GM19438 (cell line): Measurements from ENCODE around the gene MAPKBP1.

Experiments used
- ATAC-seq: cut with Tn5 transposase; IDR thresholded peaks from one replicate; pipeline ENCODE4 v1.9.1; 2021; ENCODE audit warnings: low read depth; ENCODE audit not compliant: unreplicated experiment

The MAPKBP1 gene

GRCh38 chr15:41862515-41863116 lies 88.3 kb downstream of the MAPKBP1 start:
- ATAC-seq, result no peak

- ATAC-seq, result no peak
These were observed 91.3 kb downstream of the MAPKBP1 start for GRCh38 chr15:41865490-41866055.

- ATAC-seq, result no peak
These were observed 92.0 kb downstream of the MAPKBP1 start for GRCh38 chr15:41866263-41866703.

- ATAC-seq, result no peak
These were observed 92.7 kb downstream of the MAPKBP1 start for GRCh38 chr15:41866872-41867579.

- no peak for ATAC-seq
These were observed 94.0 kb downstream of the MAPKBP1 start for GRCh38 chr15:41868321-41868720.

- ATAC-seq, result no peak
These were observed 95.7 kb downstream of the MAPKBP1 start for GRCh38 chr15:41869770-41870688.

GRCh38 chr15:41870689-41871081 lies 96.4 kb downstream of the MAPKBP1 start:
- no peak for ATAC-seq

- ATAC-seq, result no peak
These were observed 97.1 kb downstream of the MAPKBP1 start for GRCh38 chr15:41871175-41871905.

GRCh38 chr15:41872166-41872747 lies 98.0 kb downstream of the MAPKBP1 start:
- no peak for ATAC-seq

GRCh38 chr15:41873711-41874110 lies 99.4 kb downstream of the MAPKBP1 start:
- ATAC-seq, result no peak

GRCh38 chr15:41874736-41875135 lies 100.5 kb downstream of the MAPKBP1 start:
- no peak for ATAC-seq

- ATAC-seq, result no peak
These were observed 101.7 kb downstream of the MAPKBP1 start for GRCh38 chr15:41876007-41876406.

GRCh38 chr15:41876689-41877088 lies 102.4 kb downstream of the MAPKBP1 start:
- no peak for ATAC-seq
